ENCODE data around the gene MGAT4B.

MGAT4B gene

DNA sequence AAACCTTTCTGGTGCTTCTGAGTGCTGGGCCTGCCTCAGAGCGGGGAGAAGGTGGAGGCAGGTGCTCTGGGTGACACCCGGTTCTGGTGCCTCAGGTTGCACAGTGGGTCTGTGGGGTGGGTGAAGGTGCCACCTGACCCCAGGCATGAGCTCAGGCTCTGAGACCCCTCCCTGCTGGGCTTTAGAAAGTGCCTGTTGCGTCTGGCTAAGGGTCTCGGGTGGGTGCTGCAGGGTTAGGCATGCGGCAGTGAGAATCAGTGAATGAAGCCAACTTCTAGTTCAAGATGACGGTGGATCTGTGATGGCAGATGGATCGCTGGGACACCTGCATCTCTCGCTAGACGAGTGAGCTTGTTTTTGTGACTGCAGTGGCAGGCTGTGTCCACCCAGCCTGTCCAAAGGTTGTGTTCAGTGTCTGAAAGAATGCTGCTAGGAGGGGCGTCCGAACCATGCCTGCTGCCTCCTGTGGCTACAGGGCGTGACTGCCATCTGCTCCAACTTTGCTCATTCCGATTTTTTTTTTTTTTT is 19.1 kb upstream of the MGAT4B start:
- no peak for DNase-seq

DNA sequence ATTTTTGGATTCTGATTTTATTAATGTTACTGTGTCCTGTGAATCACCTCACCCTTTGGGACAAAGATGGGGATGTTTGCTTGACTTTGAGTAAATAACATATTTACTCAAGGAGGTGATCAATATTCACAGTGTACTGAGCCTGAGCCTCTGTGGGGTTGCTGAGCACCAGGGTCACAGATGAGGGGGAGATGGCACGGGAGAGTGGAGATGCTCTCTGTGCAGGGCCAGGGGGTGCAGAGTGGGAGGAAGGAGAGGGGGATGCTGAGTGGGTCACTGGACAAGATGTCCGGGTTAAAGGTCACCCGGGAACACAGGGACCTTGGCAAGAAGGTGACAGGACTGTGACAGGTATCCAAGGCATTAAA is 18.1 kb upstream of the MGAT4B start:
- no peak for DNase-seq

DNA sequence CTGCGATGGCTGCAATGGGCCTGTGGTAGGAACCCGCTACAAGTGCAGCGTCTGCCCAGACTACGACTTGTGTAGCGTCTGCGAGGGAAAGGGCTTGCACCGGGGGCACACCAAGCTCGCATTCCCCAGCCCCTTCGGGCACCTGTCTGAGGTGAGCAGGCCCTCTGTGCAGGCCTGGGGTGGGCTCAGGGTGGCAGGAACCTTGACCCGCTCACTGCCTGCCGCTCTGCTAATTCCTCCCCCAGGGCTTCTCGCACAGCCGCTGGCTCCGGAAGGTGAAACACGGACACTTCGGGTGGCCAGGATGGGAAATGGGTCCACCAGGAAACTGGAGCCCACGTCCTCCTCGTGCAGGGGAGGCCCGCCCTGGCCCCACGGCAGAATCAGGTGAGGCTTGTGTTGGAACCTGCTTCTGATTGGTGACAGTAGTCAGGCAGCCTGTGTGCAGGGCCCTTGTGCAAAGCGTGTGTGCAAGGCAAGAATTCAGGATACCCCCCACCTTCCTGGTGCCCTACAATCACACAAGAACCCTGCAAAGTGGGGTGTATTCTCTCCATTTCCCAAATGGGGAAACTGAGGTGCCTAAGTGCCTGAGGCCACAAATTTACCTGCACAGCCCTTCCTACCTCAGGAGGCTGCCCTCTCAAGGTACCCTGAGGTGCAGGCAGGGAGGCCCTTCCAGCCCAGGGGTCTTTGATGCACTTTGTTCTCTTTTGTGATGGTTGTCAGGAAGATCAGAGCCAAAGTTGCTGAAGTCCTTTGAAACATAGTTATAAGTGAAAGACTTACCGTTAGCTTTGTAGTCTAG is 17.5 kb upstream of the MGAT4B start:
- DNase-seq: no peak

DNA sequence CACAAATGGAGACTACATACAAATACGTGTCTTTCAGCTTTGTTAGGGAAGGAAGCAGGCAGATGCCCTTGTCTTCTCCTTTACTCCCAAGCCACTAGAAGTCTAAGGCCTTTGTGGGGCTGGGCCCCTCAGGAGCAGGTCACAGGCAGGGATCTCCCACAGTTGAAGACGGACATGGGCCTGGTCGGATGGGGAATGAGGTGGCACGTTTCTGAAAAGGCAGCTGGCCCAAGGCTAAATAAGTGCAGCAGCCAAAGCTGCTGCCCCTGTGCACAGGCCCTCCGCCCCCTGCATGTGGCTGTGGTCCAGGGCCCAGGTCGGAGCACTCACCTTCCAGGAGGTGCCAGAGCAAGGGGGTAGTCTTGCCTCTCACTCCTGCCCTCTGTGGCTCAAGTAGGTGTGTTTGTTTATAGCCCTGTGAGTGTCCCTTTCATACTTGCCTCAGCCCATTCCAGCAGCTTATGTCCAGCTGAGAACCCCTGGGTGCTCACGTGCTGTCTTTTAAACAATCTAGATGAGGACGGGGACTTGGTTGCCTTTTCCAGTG is 15.9 kb upstream of the MGAT4B start:
- DNase-seq: no peak

DNA sequence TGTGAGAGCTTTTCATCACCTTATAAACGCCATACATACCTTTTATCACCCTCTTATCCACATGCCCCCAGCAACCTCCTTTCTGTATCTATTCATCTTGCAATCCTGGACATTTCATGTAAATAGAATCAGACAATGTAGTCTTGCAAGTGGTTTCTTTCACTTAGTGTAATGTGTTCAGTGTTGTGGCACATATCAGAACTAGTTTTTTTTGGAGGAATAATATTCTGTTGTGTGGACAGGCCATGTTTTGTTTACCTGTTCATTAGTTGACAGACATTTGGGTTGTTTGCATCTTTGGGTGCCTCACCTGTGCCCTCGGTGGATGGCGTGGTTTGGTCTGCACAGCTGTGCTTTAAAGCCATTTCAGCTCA is 15.4 kb upstream of the MGAT4B start:
- DNase-seq: no peak

DNA sequence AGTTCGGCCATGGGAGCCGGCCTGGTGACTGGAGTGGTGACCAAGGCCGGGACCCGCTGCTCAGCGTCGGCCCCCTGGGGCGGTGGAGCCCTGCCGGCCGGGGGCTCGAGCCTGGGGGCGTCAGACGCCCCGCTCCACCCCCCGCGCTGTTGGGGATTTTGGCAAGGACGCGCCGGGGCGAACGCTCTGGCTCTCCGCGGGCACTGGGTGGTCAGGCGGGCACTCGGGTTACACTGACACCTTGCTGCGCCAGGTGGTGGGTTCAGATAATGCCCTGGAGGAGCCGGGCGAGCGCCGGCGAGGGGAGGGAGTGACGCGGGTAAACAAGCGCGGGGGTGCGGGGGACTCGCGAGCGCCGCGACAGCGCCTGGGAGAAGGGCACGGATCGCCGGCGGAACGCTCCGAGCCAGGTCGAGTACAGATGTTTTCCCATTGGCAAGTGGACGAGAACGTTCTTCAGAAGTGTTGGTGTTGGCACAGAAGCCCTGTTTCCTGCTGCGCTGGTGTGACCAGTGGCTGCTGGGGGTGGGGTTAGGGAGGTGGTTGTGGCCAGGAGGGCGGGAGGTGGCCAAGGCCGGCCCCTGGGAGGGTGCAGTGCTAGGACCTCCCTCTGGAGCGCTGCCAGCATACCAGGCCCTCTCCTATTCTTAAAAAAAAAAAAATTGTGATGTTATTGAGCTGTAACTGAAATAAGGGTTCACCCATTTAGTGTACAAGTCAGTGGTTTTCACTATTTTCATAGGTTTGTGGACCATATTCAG is 14.8 kb upstream of the MGAT4B start:
- peak; percentile 92 for DNase-seq

DNA sequence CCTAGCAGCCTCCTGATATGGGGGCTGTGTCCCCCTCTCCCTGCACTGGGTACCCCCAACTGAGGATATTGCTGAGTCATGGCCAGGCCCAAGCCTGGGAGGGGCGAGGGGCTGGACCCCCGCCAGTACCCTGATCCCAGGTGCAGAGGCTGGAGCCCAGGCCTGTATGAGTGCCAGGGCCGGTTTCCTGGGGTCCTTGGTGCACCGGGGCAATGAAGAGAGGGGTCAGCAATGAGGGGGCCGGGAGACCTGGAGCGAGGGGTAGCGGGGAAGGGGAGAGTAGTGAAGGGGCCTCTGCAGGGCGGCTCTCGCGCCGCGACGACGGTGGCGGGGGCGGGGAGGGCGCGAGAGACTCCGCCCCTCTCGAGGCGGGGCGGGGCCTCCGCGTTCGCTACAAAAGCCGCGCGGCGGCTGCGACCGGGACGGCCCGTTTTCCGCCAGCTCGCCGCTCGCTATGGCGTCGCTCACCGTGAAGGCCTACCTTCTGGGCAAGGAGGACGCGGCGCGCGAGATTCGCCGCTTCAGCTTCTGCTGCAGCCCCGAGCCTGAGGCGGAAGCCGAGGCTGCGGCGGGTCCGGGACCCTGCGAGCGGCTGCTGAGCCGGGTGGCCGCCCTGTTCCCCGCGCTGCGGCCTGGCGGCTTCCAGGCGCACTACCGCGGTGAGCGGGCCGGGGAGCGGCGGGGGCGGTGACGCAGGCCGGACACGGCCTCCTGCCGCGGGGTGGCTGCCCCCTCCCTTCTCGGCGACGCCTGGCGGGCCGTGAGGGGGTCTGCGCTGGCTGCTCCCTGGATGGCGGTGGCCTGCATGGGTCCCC is 14.0 kb upstream of the MGAT4B start, which contains the start of gene SQSTM1:
Gene SQSTM1, plus strand, starts transcription at position 423 of the 815 bp plus-strand sequence. Its CDS starts 32 bp downstream, at position 455.
- peak; percentile 89 for DNase-seq

DNA sequence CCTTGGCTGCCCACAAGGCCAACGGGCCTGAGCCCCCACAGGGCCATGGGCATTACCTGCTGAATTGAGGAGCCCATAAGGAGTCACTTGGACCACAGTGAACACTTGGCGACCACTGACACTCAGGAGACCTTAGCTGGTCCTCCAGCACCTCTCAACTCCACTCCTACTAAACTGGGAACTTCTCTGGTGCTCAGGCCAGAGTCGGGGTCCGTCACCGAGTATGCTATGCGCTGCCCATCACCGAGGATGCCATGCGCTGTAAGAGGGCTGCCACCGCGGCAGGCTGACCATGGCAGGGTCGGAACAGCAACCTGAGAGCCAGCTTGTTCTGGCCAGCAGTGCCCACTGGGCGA is 13.4 kb upstream of the MGAT4B start:
- no peak for DNase-seq

DNA sequence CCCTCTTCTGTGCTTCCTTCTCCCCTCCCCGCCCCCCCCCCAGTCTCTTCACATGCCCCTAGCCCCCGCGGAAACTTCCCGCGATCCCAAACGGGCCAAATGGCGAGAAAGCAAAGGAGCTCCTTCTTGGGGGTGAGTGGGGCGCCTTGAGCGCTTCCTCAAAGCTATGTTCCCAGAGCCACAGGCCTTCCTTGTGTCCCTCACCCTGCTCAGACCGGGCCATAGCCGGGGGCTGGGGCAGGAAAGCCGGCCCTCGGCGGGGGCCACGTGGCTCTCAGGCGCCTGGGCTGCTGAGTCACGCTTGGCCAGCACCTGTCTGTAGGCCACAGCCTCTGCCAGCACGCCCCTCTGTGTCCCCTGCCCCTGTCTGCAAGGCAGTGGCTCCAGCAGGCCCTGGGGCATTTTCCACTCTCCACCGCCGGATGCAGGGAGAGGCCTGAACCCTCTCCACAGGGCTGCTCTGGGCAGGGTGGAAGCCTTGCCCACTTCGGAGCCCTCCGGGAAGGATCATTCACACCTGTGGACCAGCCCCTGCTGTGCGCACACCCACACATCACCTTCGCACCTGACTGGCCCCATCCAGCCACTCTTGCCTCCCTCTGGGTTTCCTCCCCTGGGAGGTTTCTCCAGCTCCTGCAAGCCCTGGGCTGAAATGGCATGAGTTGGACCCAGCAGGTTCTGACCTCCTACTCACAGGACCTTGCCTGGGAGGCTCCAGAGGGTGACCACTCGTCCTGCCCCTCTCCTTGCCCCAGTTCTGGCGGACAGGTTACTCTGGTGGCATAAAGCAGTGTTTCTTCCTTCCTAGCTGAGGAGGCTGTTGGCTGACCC is 12.8 kb upstream of the MGAT4B start:
- peak; percentile 62 for DNase-seq

DNA sequence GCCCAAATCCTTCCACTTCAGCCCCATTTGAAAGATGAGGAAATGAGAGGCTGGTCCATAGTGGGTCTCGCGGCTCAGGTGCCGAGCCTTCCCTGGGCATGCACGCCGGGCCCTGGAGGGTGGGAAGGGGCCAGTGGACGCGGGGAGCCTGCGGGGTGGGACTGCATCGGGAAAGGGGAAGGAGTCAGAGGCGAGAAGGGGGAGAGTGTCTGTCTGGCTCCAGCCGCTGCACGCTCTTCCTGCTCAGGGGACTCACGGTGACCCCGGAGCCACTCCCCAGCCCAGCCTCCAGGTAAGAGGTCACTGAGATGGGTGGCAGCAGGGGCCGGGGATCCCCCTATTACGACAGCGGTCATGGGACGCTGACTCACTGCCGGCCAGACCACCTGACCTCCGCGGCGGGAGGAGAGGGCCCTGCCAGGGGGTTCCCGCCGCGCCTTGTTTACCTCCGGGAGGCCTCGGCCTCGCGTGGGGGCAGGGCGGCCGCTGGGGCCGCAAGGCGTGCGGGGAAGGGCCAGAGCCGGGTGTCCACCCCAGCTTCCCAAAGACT is 12.2 kb upstream of the MGAT4B start:
- DNase-seq: peak; percentile 94

DNA sequence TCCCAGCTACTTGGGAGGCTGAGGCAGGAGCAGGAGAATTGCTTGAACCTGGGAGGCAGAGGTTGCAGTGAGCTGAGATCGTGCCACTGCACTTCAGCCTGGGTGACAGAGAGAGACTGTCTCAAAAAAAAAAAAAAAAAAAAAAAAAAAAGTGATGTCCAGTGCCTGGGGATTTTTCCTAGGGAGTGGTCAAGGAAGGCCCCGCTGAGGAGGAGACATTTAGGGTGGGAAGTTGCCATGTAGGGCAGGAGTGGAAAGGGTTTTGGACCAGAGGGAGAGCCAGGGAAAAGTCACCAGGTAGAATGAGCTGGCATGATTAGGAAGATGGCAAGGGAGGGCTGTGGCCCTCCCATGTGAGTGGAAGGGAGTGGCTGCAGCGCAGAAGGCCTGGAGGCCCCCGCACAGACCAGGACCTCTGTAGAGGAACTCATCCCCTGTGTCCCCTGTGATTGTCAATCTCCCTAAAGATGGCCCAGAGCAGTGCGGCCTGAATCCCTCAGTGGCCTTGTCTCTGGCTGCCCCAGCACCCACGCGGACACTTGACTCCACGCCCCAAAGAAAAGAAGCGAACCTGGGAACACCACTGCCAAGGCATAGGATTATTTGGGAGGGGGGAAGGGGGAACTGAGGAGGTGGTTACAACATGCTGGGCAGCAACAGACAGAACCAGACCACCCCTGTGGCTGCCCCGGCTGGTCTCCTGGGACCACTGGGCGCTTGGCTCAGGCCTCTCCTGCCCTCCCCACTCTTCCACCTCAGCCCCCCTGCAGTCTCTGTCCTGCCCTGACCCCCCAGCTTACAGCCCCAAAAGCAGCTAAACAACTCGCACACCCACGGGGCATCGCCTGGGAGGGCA is 11.5 kb upstream of the MGAT4B start:
- no peak for DNase-seq

DNA sequence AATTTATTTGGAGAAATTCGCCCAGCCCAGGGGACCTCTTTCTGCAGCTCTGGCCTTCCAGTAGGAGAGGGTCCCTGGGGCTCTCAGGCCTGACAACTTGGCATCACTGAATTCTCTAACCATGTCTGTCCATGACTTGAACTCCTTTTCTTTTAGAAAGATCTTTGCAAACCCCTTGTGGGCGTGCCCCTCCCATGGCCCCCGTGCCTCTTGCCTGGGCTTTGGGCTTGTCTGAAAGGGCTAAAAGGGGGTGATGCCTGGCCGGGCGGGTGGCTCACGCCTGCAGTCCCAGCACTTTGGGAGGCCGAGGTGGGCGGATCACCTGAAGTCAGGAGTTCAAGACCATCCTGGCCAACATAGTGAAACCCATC is 10.8 kb upstream of the MGAT4B start:
- no peak for DNase-seq

DNA sequence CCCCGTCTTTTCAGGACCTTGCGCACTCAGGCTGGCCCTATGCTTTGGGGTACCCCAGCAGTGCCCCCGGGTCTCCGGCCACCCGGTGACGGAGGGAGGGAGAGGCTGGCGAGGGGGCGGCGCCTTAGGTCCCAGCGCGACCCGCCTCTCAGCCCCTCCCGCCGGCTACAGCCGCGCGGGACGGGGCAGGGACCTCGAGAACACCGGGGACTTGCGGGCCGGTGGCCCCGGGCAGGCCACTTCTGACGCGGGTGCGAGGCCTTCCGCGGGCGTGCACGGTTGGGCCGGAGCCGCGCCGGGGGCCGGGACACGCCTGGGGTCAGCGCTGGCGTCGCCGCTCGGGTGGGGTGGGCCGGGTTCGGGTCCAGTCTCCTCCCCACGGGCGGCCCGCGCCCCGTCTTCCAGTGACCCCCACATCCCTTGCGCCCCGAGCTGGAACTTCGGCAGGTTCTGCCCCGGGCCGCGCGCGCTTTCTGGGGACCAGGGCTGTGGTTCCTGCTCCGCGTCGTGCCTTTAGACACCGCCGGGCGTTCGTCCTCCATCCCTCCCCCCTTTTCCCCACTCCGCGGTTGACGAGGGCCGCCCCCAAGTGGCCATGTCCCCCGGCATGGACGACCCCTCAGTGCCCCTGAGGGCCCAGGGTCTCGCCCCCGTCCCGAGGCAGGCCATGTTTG is 10.3 kb upstream of the MGAT4B start:
- DNase-seq: no peak

DNA sequence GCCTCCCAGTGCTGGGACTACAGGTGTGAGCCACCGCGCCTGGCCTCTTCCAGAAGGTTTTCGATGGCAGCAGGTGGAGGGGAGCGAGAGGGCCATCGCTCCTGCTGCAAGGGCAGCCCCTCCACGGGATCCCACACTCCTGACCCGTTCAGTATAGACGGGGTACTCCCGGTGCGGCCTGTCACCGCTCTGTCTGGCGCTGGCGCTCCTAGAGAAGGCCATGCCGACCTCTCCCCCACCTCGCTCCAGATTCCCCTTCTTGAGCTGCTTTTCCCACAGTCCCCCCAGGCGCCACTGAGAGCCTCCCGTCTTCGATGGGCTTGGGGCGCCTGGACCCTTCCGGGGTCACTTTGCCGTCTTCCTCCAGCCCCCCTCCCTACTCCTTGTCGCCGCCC is 9.7 kb upstream of the MGAT4B start:
- DNase-seq: no peak

DNA sequence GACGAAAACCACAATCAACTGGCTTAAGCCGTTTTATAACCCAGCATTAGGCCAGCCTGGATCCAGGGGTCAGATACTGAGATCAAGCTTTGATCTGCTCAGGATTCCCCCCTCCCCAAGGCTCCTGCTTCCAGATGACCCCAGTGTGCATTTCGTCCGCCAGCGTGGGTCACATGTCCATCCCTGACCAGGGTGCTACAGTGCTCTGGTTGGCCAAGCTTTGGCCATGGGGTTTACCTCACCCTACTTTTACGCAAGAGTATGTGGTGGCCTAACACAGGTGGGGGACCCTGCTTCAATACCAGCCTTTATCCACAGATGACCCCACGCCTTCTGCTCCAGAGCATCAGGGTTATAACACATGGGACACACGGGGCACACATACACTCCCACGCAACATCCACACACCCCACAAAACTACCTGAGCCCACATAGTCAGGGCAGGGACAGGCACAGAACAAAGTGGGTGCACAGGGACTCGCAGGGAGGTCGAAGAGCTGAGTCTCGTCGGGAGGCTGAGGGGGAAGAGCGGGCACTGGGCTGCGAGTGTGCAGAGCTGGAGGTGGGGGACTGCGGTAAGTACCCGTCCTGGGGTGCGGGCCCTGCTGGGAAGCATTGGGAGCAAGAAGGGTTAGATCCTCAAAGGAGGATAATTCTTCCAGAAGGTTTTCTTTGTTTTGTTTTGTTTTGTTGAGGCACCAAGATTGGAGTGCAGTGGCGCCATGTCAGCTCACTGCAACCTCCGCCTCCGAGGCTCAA is 9.0 kb upstream of the MGAT4B start:
- no peak for DNase-seq

DNA sequence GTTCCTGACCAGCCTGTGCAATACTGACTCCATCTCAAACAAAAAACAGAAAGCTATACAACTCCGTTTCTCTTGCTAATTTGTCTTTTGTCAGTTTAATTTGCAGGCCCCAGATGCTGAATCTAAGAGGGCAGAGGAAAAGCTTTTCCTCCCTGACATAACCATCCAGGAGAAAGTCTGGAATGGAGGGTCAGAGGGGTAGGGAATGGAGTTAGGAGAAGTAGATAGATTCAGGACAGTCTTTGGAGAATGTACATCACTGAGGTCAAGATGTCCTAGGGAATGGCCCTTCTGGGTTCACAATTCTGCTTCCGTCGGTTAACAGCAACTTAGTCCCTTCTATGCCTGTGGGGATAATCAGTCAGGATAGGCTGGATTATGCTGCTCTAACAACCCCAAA is 7.4 kb upstream of the MGAT4B start:
- no peak for DNase-seq

DNA sequence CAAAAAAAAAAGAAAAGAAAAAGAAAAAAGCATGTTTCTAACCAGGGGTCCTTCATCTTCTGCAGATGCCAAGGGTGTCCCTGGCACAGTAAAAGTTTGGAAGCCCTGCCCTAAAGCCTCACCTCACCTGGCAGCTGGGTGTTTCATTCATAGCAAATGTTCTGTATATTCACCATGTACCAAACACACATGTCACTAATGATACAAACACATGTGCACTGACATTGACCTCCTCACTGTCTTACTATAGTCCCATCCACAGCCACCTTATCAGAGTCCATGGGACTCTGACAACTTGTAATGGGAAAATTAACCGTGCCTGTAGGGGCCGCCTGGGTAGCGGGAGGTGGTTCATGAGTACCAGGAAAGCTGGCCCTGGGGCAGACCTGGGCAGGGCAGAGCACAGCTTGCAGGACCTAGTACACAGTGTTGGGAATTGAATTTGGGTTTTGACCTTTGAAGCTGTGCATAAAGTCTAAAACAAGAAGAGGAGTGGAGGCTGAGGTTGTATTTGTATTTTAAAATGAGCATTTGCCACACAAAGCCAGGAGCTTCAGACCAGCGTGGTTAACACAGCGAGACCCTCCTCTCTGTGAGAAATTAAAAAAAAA is 6.4 kb upstream of the MGAT4B start:
- no peak for DNase-seq

DNA sequence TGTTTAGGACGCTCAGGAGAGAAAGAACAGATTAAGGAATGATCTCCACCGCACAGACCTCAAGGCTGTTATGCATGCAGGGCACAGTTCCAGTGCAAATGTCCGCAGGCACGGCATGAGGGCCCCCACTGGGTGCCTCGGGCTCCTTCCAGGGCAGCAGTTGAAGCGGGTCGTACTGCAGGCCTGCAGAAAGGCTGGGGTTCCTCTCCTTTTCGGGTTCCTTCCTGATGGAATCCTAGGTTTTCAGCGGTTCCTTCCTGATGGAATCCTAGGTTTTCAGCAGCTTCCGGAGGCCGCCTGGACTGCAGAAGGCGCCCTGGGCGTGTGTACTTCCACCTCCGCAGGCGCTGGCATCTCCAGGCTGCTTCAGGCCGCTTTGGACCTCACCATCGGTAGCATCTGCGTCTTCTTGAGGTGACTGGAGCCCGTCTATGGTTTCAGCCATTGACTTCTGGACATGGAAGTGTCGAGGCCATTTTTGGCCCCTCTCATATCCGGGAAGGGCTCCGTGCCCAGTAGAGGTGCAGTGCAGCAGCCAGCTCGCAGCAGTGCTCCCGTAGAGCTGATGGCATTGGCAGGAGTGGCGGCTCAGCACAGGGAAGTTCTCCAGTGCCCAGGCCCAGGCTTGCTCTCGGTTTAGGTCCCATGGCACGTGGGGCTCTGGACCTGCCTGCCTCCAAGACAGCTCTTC is 5.6 kb upstream of the MGAT4B start:
- DNase-seq: no peak

Measured in activated CD4-positive, alpha-beta T cell treated with anti-CD3 and anti-CD28 coated beads, Interleukin-10, Interleukin-2, amounts not matched to agents 100 ng/mL and 50 ng/mL, durations not matched to agents 16 hours and 8 hours (primary cell).